ENCODE measurements around the gene ITGBL1.

DNA sequence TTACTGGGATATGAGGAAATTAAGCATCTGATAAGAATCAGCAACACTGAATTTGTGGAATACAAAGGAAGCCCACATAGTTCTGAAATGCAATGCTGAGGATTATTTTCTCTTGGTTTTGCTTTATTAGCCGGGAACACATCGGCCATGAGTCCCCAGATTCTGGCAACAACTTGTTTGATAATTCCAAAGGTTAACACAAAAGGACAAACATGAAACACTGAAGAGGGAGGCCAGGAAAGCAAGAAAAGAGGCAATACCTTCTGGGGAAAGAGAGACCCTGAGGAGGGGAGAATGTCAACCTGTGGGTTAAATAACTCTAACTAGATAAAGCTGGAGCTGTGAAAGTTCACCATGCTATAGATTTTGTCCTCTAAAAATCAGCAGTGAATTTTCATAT, 285.9 kb downstream of the ITGBL1 start:
- no peak for TF ChIP-seq EZH2 (IDR thresholded peaks at IDR 0.05; ENCODE audit: insufficient read depth, poor library complexity, severe bottlenecking)
- TF ChIP-seq EZH2phosphoT487 (IDR thresholded peaks at IDR 0.05; ENCODE audit: insufficient read depth, low read depth) = no peak
